Fibroblast of lung (primary cell): Measurements from ENCODE around the gene SLC35E4. TPM values are rescaled to one million over a fixed set of nuclear protein-coding genes. Genes with fewer than 3 reads are reported as not detected.
"Not testable (repeated sequence)": the region's sequence is repeated elsewhere in the genome, so short reads cannot be mapped to it uniquely, and the experiment has no call there.

Experiments
- DNase-seq, 2 donors: peaks; one replicate each; pipeline versions ENCODE4 v3.0.0 to v3.0.0-alpha.2; 2010; ENCODE audit warnings: low read depth in 2 of 2
- H2AFZ ChIP-seq: 2 replicates; pipeline ENCODE4 v1.5.1; 2012; ENCODE audit warnings: low read length, control low read depth, inconsistent platforms
- H3K27ac ChIP-seq: 2 replicates; pipeline ENCODE4 v1.5.1; 2011; ENCODE audit warnings: low read length, control low read depth; ENCODE audit not compliant: insufficient read depth
- H3K27me3 ChIP-seq: 2 replicates; pipeline ENCODE4 v1.5.1; 2011; ENCODE audit warnings: mild to moderate bottlenecking, low read length; ENCODE audit not compliant: control insufficient read depth, insufficient read depth
- H3K36me3 ChIP-seq: 2 replicates; pipeline ENCODE4 v1.5.1; 2011; ENCODE audit warnings: low read length; ENCODE audit not compliant: control insufficient read depth, insufficient read depth
- H3K4me1 ChIP-seq: 2 replicates; pipeline ENCODE4 v1.5.1; 2011; ENCODE audit warnings: low read length; ENCODE audit not compliant: control insufficient read depth, insufficient read depth; ENCODE audit errors: extremely low read depth
- H3K4me2 ChIP-seq: 2 replicates; pipeline ENCODE4 v1.5.1; 2011; ENCODE audit warnings: low read length, control low read depth; ENCODE audit not compliant: insufficient read depth; ENCODE audit errors: extremely low read depth
- H3K4me3 ChIP-seq, 4 experiments: fragments of 200-600 bp in 1 of 4; sonication (generic) in 1 of 4; replicated peaks in 1 of 4; 2 replicates each; pipeline ENCODE4 v1.5.1; 2011 to 2016; ENCODE audit warnings: low read length in 4 of 4, low read depth in 3 of 4, mild to moderate bottlenecking in 3 of 4, control low read depth in 2 of 4, inconsistent platforms in 1 of 4, mixed read lengths in 1 of 4; ENCODE audit not compliant: insufficient read depth in 1 of 4; ENCODE audit errors: control extremely low read depth in 1 of 4
- H3K79me2 ChIP-seq: 2 replicates; pipeline ENCODE4 v1.5.1; 2012; ENCODE audit warnings: mild to moderate bottlenecking, low read length, inconsistent platforms; ENCODE audit not compliant: control insufficient read depth, insufficient read depth
- H3K9ac ChIP-seq: 2 replicates; pipeline ENCODE4 v1.5.1; 2011; ENCODE audit warnings: mild to moderate bottlenecking, low read length, control low read depth; ENCODE audit not compliant: insufficient read depth
- H3K9me3 ChIP-seq: 2 replicates; pipeline ENCODE4 v1.5.1; 2012; ENCODE audit warnings: low read depth, low read length; ENCODE audit not compliant: control insufficient read depth, insufficient read depth
- H4K20me1 ChIP-seq: 2 replicates; pipeline ENCODE4 v1.5.1; 2011; ENCODE audit warnings: low read length; ENCODE audit not compliant: control insufficient read depth, insufficient read depth; ENCODE audit errors: extremely low read depth
- CTCF ChIP-seq, 2 donors: IDR thresholded peaks in 1 of 2; conservative IDR thresholded peaks in 1 of 2; 1 replicate in 1 of 2; 2 replicates in 1 of 2; pipeline ENCODE4 v1.5.1; 2011 to 2012; ENCODE audit warnings: low read length in 2 of 2, control low read depth in 1 of 2, inconsistent platforms in 1 of 2, low read depth in 1 of 2, mild to moderate bottlenecking in 1 of 2
- EZH2 ChIP-seq: IDR thresholded peaks from 2 replicates; pipeline ENCODE4 v1.5.1; 2012; ENCODE audit warnings: low read length, control low read depth, mild to moderate bottlenecking; ENCODE audit errors: missing control alignments
- polyA plus RNA-seq, 2 donors: library from polyadenylated mRNA; depleted of rRNA in 1 of 2; stranded (reverse) in 1 of 2; unstranded in 1 of 2; fragments of >200 nt; gene quantifications; 2 replicates each; pipeline ENCODE4 v1.2.1, GENCODE V29; 2011 to 2012; ENCODE audit warnings: missing spikeins in 1 of 2
- total RNA-seq: library from RNA; depleted of rRNA; stranded (reverse); fragments of >200 nt; gene quantifications from 2 replicates; pipeline ENCODE4 v1.2.1, GENCODE V29; 2014

The SLC35E4 gene
- total and polyA plus RNA-seq, 2 donors (not counting 1 experiment from before 2014, with no cell fraction given) = 2.0 to 10.1 TPM

GRCh38 chr22:30615543-30615954 lies 20.0 kb upstream of the SLC35E4 start:
- H3K27me3 ChIP-seq = no peaks in the 10 kb centered on the region
- H2AFZ ChIP-seq = no peak overlapping the region
- no peaks in the 10 kb centered on the region for H3K36me3 ChIP-seq
- no peaks in the 10 kb centered on the region for H4K20me1 ChIP-seq
- H3K4me3 ChIP-seq = no peak overlapping the region
- H3K27ac ChIP-seq = no peak overlapping the region
- no peaks in the 10 kb centered on the region for H3K4me1 ChIP-seq
- no peak overlapping the region for H3K9ac ChIP-seq
- DNase-seq = no peak
- TF ChIP-seq CTCF (conservative IDR thresholded peaks at IDR 0.05 in 1 of 2, IDR thresholded peaks at IDR 0.05 in 1 of 2; ENCODE audit: low read depth in 1 of 2, low read length in 2 of 2) (no peak), EZH2 (no peak)
- no peaks in the 10 kb centered on the region for H3K79me2 ChIP-seq
- no peak overlapping the region for H3K4me2 ChIP-seq
- no peaks in the 10 kb centered on the region for H3K9me3 ChIP-seq

- Histone ChIP-seq H2AFZ (no peak overlapping the region), H3K4me1 (no peaks in the 10 kb centered on the region), H3K9ac (no peak overlapping the region), H3K4me3 (no peak overlapping the region), H3K27ac (no peak overlapping the region), H3K27me3 (no peaks in the 10 kb centered on the region), H3K4me2 (no peak overlapping the region), H3K79me2 (no peaks in the 10 kb centered on the region), H4K20me1 (no peaks in the 10 kb centered on the region), H3K9me3 (no peaks in the 10 kb centered on the region), H3K36me3 (no peaks in the 10 kb centered on the region)
- DNase-seq = no peak
- TF ChIP-seq EZH2 = no peak
- no peak for TF ChIP-seq CTCF (conservative IDR thresholded peaks at IDR 0.05 in 1 of 2, IDR thresholded peaks at IDR 0.05 in 1 of 2; ENCODE audit: low read depth in 1 of 2, low read length in 2 of 2)
These were observed 17.8 kb upstream of the SLC35E4 start for GRCh38 chr22:30617819-30618218.

- not testable (repeated sequence) for H3K9me3 ChIP-seq, H3K27me3 ChIP-seq, H3K79me2 ChIP-seq, H4K20me1 ChIP-seq, H3K27ac ChIP-seq, DNase-seq, H3K4me1 ChIP-seq, H3K9ac ChIP-seq, H2AFZ ChIP-seq, H3K4me2 ChIP-seq, H3K36me3 ChIP-seq, H3K4me3 ChIP-seq
These were observed 15.7 kb upstream of the SLC35E4 start for GRCh38 chr22:30619909-30620308.
